CD4-positive, alpha-beta T cell treated with Interleukin-10 for 1 hour (primary cell): ENCODE measurements around the gene SNX5.

Experiments
- DNase-seq: peaks from one replicate; pipeline ENCODE4 v3.0.0-alpha.2; 2020

The SNX5 gene

DNA sequence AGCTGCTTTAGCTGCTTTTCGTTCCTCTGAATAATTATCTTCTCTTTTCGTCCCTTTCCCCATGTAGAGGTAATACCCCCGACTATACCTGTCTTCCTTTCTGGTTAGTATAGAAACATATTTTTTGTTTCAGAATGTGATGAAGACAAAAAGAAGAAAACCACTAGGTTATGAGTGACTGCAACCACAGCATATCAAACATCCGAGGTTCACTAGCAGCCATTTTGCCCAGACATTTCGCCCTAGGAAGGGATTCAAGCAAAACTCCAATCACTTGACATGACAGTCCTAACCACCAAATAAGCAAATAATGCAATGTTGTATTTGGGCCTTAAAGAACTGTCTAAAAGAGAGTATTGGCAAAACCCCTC is 9.4 kb downstream of the SNX5 start:
- DNase-seq: no peak

DNA sequence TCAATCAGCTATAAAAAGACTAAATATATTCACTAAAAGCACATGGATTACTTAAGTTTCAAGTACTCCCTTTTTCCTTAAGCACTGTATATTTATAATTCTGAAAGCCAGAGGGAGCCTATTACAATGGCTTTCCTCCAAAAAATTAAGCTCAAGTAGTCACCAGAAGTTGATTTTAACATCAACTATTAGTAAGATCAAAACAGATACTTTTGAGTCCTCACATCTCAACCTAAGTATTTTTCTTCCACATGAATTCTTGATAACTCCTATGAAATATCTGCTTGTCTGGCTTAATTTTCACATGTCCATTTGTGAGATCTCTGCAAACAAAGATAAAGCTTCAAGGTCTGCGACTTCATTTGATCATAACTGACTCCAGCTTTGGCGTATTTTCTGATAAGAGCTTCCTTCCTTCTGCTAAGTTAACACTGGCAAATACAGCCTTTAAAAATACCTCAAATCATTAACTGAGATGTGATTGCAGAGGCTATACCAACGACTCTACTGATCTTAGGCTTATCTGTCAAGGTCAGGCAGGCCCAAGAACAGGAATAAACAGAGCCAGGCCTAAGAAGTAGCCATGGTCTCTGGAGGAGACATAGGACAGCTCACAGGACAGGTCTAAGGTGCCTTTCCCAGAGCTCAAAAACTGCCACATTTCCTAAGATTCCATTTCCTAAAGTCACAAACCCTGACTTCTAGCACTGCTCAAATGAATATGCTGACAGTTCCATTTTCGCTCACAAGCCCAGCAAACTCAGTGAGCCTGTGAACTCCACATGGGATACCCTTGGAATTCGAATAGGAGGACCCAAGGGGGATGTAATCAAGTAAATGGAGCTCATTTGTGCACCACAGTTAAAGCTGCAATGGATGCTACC is 10.0 kb downstream of the SNX5 start:
- DNase-seq: no peak

DNA sequence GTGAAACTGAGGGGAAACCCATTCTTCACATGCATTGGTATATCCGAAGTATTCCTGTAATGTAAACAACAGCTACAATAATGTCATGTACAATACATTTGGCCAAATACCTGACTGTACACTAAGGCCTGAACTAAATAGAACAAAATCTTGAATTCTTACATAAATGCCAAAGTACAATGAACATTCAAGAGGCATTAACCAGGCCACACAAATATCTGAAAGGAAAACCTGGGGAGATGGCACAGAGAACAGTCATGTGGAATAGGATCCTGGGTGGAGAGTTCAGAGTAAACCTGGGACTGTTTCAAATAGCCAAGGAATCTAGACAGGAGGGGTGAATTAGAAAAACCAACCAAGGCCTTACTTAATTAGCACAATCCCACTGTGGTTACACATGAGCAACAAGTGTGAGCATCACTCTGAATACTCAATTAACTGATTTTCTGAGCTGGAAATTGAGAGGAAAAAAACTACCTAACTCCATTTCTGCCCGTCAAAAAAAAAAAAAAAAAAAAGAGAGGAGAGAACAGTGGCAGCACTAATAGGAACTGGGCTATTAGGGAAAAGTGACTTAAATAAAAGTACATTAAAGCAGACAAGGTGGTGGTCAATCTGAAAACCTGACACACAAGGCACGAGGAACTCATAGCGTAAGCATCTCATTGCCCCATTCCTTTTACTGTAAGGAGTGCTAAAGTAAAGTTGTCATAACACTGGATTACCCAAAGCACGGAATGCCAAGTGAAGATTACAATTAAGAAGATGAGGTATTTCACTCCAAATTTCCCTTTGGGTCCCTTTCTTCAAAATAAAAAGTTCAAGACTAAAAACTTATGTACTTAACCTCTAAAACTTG is 10.9 kb downstream of the SNX5 start:
- no peak for DNase-seq

DNA sequence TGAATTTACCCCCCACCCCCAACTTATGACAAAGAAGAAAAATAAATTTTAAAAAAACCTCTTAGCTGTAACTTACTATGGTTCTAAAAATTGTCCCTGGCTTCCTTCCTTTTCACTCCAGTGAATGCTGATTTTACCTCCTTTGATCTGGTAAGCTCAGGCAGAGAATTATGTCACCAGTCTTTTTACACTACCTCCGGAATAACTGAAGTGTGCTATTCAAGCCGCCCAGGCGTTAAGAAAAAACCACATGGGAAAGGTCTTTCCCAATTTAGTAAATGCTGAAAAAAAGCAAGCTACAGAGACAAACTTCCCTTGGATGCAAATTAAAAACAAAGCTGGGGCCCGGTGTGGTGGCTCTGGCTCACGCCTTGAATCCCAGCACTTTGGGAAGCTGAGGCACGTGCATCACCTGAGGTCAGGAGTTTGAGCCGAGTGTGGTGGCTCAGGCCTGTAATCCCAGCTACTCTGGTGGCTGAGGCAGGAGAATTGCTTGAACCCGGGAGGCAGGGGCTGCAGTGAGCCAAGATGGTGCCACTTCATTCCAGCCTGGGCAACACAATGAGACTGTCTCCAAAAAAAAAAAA is 12.4 kb downstream of the SNX5 start:
- DNase-seq: no peak

DNA sequence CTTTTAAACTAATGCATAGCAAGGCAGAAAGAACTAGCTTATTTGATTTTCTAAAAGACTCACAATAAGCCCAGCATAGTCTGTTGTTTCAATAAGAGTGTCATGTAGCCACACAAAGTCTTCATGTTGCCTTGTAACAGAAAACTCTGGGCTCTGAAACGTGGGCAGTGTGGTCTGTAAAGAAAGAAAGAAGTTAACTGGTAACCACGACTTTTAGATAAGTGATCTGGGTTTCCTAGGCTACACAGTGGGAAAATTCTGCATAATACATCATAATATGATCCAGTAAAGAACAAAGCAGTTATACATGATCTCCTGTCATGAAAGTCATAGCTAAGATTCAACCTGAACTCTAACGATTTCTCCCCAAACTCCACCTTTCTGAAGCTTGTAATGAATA is 13.3 kb downstream of the SNX5 start:
- no peak for DNase-seq

DNA sequence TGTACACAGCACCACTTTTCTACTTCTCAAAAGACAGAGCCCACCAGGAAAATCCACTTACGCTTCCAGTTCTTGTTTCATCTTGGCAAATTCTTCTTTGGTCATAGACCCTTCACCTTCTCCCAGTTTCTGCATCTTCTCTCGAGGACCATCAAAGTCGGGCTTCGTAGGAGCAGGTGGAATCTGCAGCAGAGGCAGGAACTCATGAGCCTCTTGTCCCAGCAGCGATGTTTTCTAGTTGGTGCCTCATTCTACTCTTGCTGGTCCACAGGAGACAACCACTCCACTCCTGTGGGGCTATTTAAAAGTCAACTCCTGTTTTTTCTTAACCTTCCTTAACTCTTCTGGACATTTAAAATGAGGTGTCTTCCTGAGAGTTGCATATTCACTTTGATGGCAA is 14.7 kb downstream of the SNX5 start:
- DNase-seq: no peak

DNA sequence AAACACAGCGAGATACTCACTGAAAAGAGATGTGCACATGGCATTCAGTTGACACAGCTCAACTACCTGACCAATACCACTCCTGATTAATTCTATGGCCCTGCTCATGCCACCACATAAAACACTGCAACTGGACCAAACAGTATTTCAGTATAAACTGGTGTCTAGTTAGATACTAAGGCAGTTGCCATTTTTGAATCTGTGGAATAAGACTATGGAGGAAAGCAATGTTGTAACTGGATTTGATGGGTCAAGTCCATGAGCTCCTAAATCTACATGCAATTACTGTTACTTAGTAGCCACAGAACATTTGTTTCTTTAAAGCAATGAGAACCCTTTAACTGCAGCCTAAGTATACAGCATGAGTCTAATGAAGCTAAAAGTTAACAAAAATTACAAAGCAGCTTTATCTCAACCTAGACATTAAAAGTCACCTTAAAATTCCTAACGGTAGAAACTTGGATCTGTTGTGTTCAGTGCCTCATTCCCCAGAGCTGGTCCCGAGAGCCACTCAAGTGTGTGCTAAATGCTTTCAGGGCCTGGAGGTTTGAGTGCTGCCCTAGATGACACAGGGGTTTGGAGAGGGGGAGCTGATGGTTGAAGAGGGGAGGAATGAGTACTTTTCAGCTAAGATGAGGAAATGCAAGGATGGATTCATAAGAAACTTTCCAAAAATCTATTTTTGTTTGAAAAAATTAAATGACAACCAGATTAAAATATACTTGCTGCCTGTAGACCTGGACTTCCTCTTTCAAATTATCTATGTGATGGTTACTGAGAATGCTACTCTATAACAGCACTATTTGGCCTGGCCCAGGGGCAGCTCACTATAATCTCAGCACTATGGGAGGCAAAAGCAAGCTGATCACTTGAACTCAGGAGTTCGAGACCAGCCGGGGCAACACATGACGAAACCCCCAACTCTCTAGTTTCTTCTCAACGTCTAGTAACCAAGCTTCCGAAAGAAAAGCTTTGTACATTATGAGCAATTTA is 15.6 kb downstream of the SNX5 start:
- no peak for DNase-seq

DNA sequence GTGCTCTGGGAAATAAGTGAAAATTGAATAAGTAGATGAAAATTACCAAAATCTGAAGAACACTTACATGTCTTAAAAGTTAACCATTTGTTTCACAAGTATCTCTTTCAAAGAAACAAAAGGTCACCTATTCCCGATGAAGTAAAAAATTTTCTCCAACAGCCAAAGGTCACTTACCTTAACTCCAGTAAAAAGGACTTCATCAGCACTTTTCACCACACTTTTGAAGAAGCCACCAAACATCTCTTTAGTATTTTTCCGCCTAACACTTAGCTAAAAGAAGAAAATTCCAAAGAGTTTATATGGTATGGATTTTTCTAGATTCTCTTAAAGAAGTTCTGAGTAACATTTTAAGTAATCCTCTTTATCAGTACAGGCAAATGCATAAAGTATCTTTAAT is 17.3 kb downstream of the SNX5 start:
- no peak for DNase-seq

DNA sequence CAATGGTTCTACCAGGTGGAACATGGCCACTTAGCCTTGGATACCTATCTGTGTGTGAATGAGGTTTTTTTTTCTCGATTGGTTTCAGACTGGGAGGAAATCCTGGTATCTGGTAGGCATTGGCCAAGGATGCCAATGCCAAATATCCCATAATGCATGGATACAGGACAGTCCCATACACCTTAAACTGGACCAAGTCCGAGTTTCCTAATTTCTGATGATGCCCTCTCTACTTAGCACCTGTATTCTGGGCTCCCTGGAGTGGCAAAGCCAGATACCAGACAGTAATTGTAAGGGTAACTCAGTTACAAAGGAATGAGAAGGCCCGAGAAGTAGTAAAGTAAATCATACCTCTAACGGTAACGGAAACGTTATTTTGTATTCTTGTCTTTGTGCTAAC is 17.9 kb downstream of the SNX5 start:
- no peak for DNase-seq

DNA sequence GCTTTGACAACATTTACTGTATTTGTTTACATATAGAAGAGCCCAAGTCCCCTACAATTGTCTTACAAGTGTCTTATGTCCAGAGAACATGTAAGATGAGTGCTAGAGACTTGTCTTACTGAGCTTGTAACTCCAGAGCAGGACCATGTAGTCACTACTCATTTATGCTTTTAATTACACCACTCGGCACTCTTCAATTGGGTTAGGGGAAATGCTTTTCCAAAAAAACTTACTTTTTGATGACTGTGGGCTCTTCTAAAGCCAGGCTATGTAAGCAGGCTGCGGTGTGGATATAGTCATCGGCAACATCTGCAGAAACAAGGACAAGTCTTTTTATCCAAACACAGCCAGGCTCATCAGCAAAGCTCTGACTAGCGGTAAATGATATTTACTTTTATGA is 18.7 kb downstream of the SNX5 start:
- DNase-seq: no peak

DNA sequence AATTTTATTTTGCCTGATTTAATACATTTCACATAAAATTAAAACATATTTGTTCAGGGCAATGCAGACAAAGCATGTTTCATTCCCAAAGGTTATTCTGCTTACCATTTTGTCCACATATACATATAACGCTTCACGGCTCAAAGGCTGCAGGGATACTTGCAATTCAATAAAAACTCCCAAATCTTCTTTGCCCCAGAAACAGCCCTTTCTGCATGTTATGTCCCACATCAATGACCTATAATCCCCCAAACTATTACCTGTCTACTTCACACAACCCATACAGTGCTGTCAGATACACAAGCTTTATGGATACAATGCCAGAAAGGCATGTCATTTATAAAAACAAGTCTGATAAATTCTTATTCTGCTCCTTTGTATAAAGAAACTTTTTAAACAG is 20.2 kb downstream of the SNX5 start:
- DNase-seq: no peak

DNA sequence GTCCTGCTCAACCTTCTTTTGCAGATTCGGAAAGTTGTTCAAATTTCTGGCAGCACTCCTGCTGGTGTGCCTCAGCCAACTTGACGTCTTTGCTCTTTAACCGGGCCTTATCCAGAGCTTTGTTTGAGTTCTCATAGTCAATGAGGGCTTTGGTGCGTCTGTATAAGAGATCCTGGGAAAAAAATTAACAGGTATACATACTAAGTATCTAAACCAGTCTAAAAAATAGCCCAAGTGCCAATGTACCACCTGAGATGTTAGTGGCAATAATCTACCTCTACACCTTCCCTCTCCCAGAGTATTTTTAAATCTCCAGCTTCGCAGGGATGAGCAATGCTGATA is 21.1 kb downstream of the SNX5 start:
- DNase-seq: no peak

DNA sequence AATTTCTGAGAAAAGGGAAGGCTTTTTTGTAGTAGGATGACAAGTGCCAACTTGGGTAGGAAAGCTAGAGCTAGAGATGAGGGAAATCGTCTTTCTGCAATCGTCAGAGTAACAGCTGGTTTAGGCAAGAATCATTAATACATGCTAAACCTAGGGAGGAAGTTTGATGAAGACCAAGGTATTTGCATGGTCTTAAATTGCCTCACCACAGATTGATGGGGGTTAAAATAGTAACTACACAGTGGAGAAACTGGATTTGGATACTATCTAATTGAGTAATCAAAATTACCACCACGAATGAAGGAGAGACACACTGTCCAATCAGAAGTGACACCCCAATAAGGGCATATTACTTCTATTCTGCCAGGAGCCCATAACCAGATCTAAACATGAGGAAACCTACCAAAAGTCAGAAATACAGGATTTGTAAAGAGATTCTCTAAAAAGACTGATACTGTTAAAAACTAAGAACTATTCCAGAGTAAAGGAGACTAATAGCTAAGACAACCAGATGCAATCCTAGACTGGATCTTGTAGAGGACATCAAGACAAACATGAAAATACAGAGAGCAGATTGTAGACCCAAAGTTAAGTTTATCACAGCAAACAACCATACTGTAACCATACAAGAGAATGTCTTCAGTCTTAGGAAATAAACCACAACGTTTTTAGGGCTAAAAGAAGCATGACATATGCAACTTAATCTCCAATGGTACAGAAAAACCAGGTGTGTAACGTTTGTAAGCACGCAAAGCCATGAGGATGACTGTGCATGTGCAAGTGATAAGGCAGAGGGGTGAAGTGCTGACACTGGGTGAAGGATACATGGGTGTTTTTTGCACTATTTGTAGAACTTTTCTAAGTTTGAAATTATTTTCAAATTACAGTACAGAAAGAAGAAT is 21.8 kb downstream of the SNX5 start:
- no peak for DNase-seq

DNA sequence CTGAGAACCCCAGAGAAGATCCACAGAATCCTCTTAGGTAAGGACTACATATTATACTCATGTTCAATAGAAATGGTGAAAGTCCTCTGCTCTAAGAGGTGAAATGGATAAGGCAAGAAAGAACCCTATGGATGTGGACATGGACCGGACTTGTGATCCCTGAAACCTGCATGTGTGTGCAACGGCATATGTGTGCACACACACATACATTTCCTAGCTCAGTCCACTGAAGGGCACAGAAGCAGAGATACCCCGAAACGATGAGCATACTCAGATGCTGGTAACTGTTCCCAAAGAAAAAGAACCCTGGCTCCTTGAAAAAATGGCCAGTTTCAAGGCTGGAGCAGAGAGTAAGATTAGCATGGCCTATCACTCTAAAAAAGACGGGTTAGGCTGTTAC is 22.6 kb downstream of the SNX5 start:
- DNase-seq: no peak

DNA sequence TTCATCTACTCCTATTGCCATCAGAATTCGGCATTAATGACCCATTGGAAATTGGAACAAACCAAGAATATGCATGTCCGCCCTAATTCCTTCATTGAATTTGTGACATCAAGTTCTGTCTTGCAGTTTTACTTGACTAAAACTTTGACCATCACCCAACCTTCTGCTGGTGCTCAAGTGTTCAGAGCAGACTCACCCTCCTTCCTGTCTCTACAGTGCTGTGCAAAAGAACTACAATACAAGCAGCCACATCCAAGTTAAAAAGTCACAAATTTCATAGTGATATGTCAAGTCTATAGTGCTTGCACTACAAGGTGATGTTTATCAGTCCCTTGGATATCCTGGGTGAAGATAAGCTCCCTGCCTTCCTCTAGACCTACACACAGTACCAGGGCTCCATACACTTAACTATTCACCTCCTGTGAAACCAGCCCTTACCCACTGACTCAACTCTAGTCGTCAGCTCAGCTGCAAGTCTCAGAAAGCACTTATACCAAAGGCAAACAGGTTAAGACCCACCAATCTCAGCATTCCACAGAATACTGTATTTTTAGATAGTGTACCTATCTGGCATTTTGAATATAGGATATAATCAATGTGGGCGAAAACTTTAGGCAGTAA is 23.6 kb downstream of the SNX5 start:
- DNase-seq: no peak

DNA sequence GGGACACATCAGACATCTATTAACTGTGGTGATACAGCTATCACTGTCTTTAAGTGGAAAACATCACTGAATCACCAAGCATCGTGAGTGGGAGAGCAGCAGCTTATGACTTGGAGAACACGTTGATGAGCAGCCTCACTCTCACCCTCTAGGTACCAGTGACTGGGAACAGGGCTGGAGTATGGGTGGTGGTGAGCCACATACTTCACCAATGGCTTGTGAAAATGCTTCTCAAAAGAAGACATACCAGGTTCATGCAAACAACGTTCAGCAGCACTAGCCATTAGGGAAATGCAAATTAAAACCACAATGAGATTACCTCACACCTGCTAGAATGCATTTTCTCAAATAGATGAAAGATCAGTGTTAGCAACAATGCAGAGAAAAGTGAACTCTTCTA is 25.3 kb downstream of the SNX5 start:
- DNase-seq: no peak

DNA sequence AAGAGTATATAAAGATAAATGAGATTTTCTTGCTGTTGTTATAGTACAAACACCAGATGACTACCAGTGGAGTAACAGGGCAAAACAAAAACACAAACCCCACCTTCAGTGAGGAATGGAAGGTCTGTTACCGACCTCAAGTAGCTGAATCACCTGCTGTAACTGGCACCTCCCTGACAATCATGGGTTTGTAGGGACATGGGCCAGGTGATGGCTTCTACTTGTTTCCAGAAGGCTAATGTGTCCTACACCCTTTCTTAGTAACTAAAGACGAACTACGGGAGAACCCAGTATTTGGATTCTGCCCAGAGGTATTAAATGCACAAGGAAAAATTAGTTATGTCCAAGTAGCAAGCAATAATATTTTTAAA is 26.8 kb downstream of the SNX5 start:
- no peak for DNase-seq

DNA sequence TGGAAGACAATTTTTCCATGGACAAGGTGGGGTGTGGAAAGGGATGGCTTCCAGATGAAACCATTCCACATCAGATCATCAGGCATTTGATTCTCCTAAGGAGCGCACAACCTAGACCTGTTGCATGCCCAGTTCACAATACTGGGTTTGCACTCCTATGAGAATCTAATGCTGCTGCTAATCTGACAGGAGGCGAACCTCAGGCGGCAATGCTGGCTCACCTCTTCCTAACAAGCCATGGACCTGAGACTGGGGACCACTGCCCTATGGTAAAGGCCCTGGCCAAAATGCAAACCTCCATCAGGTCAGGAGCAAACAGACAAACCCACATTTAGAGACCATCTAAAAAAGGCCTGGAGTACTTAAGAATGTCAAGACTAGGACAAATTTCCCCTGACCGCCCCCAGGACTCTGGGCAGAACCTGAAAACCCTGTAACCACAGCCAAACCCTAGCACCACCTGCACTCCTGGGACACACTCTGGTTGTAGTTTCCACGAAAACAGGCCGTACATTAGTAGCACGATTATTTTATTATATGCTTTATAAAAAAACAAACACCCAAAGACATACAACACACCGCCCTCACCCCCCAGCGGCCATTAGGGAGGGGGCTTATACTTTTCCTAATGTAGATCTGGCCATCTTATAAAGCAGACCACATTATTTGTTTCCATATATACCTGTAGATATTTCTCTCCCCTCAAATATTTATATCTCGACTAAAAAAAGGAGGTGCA is 27.3 kb downstream of the SNX5 start:
- DNase-seq: no peak

DNA sequence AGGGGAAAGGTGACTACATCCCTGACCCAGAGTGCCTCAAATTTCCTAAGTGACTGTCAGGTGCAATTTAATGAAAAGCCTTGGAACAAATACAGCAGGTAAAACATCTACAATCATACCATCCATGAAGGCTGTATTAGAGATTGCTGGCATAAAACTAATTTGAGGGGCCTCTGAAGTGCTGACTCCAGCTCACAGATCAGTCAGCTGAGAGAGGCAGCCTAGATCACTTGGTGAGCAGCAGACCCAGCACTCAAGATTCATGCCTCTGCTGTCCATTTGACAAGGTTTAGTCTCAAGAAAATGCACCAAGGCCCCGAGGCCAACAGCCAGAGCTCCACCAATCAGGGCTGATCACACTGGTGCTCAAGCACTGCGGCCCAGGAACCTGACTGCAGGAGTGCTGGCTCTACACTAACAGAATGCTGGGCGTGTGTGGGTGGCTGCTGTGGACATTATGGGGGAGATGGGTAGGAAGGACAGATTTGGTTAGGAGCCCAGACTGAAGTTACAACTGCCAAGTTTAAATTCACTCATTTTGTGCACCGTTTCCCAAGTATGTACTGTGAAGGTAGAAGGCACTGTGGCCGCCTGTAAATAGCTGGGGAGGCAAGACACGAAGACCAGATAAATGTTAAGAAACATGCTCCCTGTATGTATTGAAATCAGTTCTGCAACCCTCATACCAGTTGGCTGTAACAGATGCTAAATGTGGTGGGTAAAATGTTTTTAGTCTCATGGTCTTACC is 28.2 kb downstream of the SNX5 start:
- DNase-seq: no peak
